CD8-positive, alpha-beta memory T cell (primary cell): ENCODE measurements around the gene SMC1A. TPM values are rescaled to one million over a fixed set of nuclear protein-coding genes. Genes with fewer than 3 reads are reported as not detected.
A peak's percentile ranks its signal among the peaks of the same experiment; 100 is the strongest.
"Not testable (repeated sequence)": the region's sequence is repeated elsewhere in the genome, so short reads cannot be mapped to it uniquely, and the experiment has no call there.

Source experiments
- CTCF ChIA-PET: fragments of 350-600 bp; sonication (Branson Sonifier 250); formaldehyde crosslinking; loops from one replicate; lab custom pipeline; 2021; ENCODE audit warnings: antibody characterized with exemption; lab: Charles Lee
- POLR2A ChIA-PET: fragments of 350-600 bp; sonication (Branson Sonifier 250); formaldehyde crosslinking; loops from one replicate; lab custom pipeline; 2021; ENCODE audit warnings: antibody characterized with exemption; lab: Charles Lee
- DNase-seq, 5 donors: peaks; one replicate each; pipeline versions ENCODE4 v3.0.0 to v3.0.0-alpha.2; 2020 to 2022; ENCODE audit warnings: mixed read lengths in 1 of 5
- H3K27ac ChIP-seq: one replicate; pipeline ENCODE4 v1.7.0; 2013; ENCODE audit warnings: low read depth, mild to moderate bottlenecking, low read length, moderate library complexity
- H3K27me3 ChIP-seq: 2 replicates; pipeline ENCODE4 v1.7.0; 2013; ENCODE audit warnings: low read length, mild to moderate bottlenecking; ENCODE audit not compliant: insufficient read depth, poor library complexity, severe bottlenecking
- H3K36me3 ChIP-seq: 2 replicates; pipeline ENCODE4 v1.7.0; 2013; ENCODE audit warnings: mild to moderate bottlenecking, low read length, moderate library complexity; ENCODE audit not compliant: insufficient read depth
- H3K4me1 ChIP-seq: 2 replicates; pipeline ENCODE4 v1.7.0; 2013; ENCODE audit warnings: mild to moderate bottlenecking, low read length, moderate library complexity; ENCODE audit not compliant: insufficient read depth
- H3K4me3 ChIP-seq: 2 replicates; pipeline ENCODE4 v1.7.0; 2013; ENCODE audit warnings: mild to moderate bottlenecking, low read length
- H3K9me3 ChIP-seq: 2 replicates; pipeline ENCODE4 v1.7.0; 2013; ENCODE audit warnings: mild to moderate bottlenecking, low read length
- H3K27ac Mint-ChIP-seq, 8 donors: one replicate each; pipeline ENCODE4 v1.8.0; 2020 to 2021; ENCODE audit warnings: mixed read lengths in 8 of 8, mild to moderate bottlenecking in 6 of 8, inconsistent platforms in 3 of 8, moderate library complexity in 3 of 8
- H3K27me3 Mint-ChIP-seq, 2 donors: one replicate each; pipeline ENCODE4 v1.8.0; 2020 to 2021; ENCODE audit warnings: mixed read lengths in 2 of 2, mild to moderate bottlenecking in 1 of 2, moderate library complexity in 1 of 2
- H3K36me3 Mint-ChIP-seq, 3 donors: one replicate each; pipeline ENCODE4 v1.8.0; 2020 to 2021; ENCODE audit warnings: mixed read lengths in 3 of 3, inconsistent platforms in 1 of 3, mild to moderate bottlenecking in 1 of 3
- H3K4me1 Mint-ChIP-seq, 3 donors: one replicate each; pipeline ENCODE4 v1.8.0; 2020 to 2021; ENCODE audit warnings: mixed read lengths in 3 of 3, inconsistent platforms in 1 of 3, mild to moderate bottlenecking in 1 of 3
- H3K4me3 Mint-ChIP-seq, 7 donors: one replicate each; pipeline ENCODE4 v1.8.0; 2020 to 2021; ENCODE audit warnings: mixed read lengths in 7 of 7, mild to moderate bottlenecking in 6 of 7, moderate library complexity in 4 of 7, inconsistent platforms in 2 of 7
- H3K9me3 Mint-ChIP-seq, 5 donors: one replicate each; pipeline ENCODE4 v1.8.0; 2020 to 2022; ENCODE audit warnings: mixed read lengths in 5 of 5, mild to moderate bottlenecking in 3 of 5, moderate library complexity in 2 of 5, inconsistent platforms in 1 of 5
- polyA plus RNA-seq: library from polyadenylated mRNA; unstranded; fragments of 300-500 nt; fragmentation: Illumina TruSeq; gene quantifications from one replicate; pipeline ENCODE4 v1.2.3, GENCODE V29; 2021
- total RNA-seq, 2 experiments: library from RNA; stranded (reverse); gene quantifications; one replicate each; pipeline ENCODE4 v1.2.3, GENCODE V29; 2021

The SMC1A gene
- total and polyA plus RNA-seq, 3 experiments from 2014 or later = 79.1 to 158 (median 143) TPM

DNA sequence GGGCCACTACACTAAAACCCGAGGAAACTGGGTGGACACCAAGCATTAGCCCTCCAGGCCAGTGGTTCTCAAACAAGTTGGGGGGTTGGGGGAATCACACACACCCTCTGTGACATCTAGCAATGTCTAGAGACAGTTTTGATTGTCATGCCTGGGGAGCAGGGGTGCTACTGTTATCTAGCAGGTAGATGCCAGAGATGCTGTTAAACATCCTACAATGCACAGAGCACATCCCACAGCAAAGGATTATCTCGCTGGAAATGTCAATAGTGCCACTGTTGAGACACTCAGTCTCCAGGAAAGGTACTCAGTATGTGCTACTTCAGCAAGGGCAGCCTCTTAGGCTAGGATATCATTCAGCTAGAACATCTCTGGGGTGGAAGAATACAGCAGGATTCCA, 1.3 kb downstream of the SMC1A start:
- POLR2A ChIA-PET = interaction anchor here (1.6 kb wide), 1 partner anchor 133 kb away, joined by 3 read pairs; no protein-coding TSS in a partner anchor
- peak overlapping the region; percentile 82 for H3K4me3 ChIP-seq
- no peak for DNase-seq

DNA sequence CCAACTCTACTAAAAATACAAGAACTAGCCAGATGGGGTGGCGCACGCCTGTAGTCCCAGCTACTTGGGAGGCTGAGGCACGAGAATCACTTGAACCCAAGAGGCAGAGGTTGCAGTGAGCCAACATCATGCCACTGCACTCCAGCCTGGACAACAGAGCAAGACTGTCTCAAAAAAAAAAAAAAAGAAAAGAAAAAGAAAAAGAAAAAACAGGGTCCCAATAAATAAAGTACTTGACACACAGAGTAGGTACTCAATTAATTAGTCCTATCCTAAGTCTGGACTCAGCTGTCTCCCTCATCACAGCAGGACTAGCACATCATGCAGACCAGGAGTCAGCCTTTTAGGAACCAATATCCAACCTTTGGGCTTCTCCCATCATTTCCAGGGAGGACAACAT, 2.1 kb downstream of the SMC1A start:
- Mint-ChIP-seq H3K4me1 (peaks cover 32 to 40% (median 36%) of the 10 kb centered on the region in 3 donors), H3K27ac (peak overlapping the region in 7 of 8 donors; percentile 48 to 100 (median 78)), H3K36me3 (peaks cover 0 to 15% (median 1%) of the 10 kb centered on the region in 3 donors), H3K4me3 (peak overlapping the region; percentile 5 to 99 (median 93))
- not testable (repeated sequence) for DNase-seq, H3K27me3 Mint-ChIP-seq, H3K27me3 ChIP-seq, H3K4me3 ChIP-seq, H3K27ac ChIP-seq, H3K36me3 ChIP-seq, H3K9me3 ChIP-seq, H3K9me3 Mint-ChIP-seq
- ChIA-PET CTCF (interaction anchor here (0.7 kb wide), 1 partner anchor 217 kb away, joined by 3 read pairs; no protein-coding TSS in a partner anchor), POLR2A (interaction anchor here (1.6 kb wide), 1 partner anchor 132 kb away, joined by 3 read pairs; no protein-coding TSS in a partner anchor)
- H3K4me1 ChIP-seq = peaks cover 20% of the 10 kb centered on the region

More for the DNA sequence above, 1.3 kb downstream of the SMC1A start:
- CTCF ChIA-PET = interaction anchor here (0.6 kb wide), 1 partner anchor 588 kb away, joined by 3 read pairs; no protein-coding TSS in a partner anchor
- Histone ChIP-seq H3K9me3 (no peaks in the 10 kb centered on the region), H3K27me3 (no peaks in the 10 kb centered on the region), H3K4me1 (peaks cover 20% of the 10 kb centered on the region), H3K27ac (peak overlapping the region; percentile 98), H3K36me3 (no peaks in the 10 kb centered on the region)
- H3K4me3 Mint-ChIP-seq = peak overlapping the region; percentile 90 to 99 (median 94)
- H3K4me1 Mint-ChIP-seq = peaks cover 32 to 40% (median 36%) of the 10 kb centered on the region in 3 donors
- peak overlapping the region in 7 of 8 donors; percentile 88 to 100 (median 99) for H3K27ac Mint-ChIP-seq
- no peaks in the 10 kb centered on the region for H3K9me3 Mint-ChIP-seq
- no peaks in the 10 kb centered on the region for H3K27me3 Mint-ChIP-seq
- H3K36me3 Mint-ChIP-seq = peaks cover 0 to 16% (median 1%) of the 10 kb centered on the region in 3 donors

DNA sequence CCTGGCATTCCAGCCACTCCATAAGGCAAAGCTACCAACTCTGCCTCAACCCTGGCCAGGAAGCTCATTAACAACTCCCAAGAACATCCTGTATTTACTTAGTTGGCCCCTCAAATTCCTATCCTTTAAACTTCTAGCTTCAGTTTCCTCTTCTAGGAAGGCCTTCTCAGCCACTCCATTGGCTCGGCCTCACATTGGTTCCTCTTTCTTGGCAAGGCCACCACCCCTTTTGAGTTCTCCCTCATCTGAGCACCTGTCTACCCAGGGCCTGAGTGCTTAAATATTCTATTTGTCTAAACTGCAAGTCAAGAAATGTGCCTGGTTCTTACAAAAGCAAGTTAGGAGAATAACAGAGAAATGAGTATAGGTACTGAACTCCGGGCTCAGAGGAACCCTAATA, 10.0 kb downstream of the SMC1A start:
- Histone ChIP-seq H3K4me1 (no peaks in the 10 kb centered on the region), H3K27me3 (no peaks in the 10 kb centered on the region), H3K36me3 (peaks cover 31% of the 10 kb centered on the region), H3K4me3 (no peak overlapping the region), H3K27ac (no peak overlapping the region), H3K9me3 (no peaks in the 10 kb centered on the region)
- H3K4me1 Mint-ChIP-seq = peaks cover 6 to 13% (median 12%) of the 10 kb centered on the region in 3 donors
- no peaks in the 10 kb centered on the region for H3K9me3 Mint-ChIP-seq
- peaks cover 5 to 60% (median 31%) of the 10 kb centered on the region in 3 donors for H3K36me3 Mint-ChIP-seq
- no peaks in the 10 kb centered on the region for H3K27me3 Mint-ChIP-seq
- ChIA-PET CTCF (interaction anchor here (2.0 kb wide), 1 partner anchor 10 kb away, joined by 6 read pairs; the partner anchor contains the start of genes RIBC1 and SMC1A), POLR2A (no interaction called here)
- no peak for DNase-seq
- no peak overlapping the region for H3K4me3 Mint-ChIP-seq
- H3K27ac Mint-ChIP-seq = no peak overlapping the region

DNA sequence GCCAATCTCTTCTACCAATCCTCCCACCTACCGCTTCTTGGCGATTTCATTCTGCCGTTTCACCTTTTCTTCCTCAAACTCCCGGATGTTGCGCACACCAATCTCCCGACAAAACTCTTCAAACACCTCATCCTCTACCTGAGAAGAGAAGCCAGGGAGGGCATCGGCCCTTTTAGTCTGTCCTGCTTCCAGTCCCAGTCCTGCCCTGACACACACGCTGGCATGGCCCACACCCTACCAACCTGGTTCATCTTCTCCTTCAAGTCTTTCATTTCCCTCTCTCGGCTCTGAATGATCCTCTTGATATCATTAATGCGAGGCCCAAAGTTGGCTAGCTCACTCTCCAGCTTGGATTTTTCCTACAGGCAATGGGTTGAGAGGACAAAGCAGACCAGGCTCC, 18.9 kb downstream of the SMC1A start:
- Histone ChIP-seq H3K27me3 (no peaks in the 10 kb centered on the region), H3K4me3 (no peak overlapping the region), H3K9me3 (no peaks in the 10 kb centered on the region), H3K27ac (no peak overlapping the region), H3K4me1 (no peaks in the 10 kb centered on the region), H3K36me3 (peaks cover 41% of the 10 kb centered on the region)
- no peaks in the 10 kb centered on the region for H3K9me3 Mint-ChIP-seq
- no peak overlapping the region for H3K4me3 Mint-ChIP-seq
- H3K27ac Mint-ChIP-seq = no peak overlapping the region
- peaks cover 9 to 79% (median 27%) of the 10 kb centered on the region in 3 donors for H3K36me3 Mint-ChIP-seq
- no peaks in the 10 kb centered on the region for H3K27me3 Mint-ChIP-seq
- POLR2A ChIA-PET = interaction anchor here (0.6 kb wide), 1 partner anchor 253 kb away, joined by 7 read pairs; no protein-coding TSS in a partner anchor
- CTCF ChIA-PET = interaction anchor here (0.6 kb wide), 1 partner anchor 11 kb away, joined by 3 read pairs; no protein-coding TSS in a partner anchor
- no peaks in the 10 kb centered on the region for H3K4me1 Mint-ChIP-seq
- no peak for DNase-seq

DNA sequence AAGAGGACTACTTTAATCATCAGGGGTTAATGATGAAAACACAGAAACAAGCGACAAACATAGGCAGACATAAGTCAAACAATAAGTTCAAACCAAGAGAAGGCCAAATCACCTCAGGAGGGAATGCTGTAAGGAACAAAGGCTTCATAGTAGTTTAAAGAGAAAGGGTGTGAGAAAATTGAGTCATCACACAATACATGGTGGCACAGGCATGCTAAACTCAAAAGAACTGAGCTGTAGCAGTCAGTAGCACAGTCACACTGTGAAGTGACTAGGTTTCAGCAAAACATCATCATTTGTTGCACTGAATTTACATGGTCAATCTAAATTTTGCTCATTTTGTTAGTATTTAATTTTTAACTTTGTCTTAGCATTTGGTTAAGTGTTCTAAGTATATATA, 24.2 kb downstream of the SMC1A start:
- Mint-ChIP-seq H3K27ac (no peak overlapping the region), H3K4me3 (no peak overlapping the region), H3K27me3 (no peaks in the 10 kb centered on the region), H3K9me3 (no peaks in the 10 kb centered on the region), H3K4me1 (no peaks in the 10 kb centered on the region), H3K36me3 (peaks cover 1 to 71% (median 34%) of the 10 kb centered on the region in 3 donors)
- Histone ChIP-seq H3K27ac (no peak overlapping the region), H3K36me3 (peaks cover 11% of the 10 kb centered on the region), H3K4me1 (no peaks in the 10 kb centered on the region), H3K4me3 (no peak overlapping the region), H3K27me3 (no peaks in the 10 kb centered on the region), H3K9me3 (no peaks in the 10 kb centered on the region)
- DNase-seq = no peak
- ChIA-PET CTCF (no interaction called here), POLR2A (no interaction called here)

DNA sequence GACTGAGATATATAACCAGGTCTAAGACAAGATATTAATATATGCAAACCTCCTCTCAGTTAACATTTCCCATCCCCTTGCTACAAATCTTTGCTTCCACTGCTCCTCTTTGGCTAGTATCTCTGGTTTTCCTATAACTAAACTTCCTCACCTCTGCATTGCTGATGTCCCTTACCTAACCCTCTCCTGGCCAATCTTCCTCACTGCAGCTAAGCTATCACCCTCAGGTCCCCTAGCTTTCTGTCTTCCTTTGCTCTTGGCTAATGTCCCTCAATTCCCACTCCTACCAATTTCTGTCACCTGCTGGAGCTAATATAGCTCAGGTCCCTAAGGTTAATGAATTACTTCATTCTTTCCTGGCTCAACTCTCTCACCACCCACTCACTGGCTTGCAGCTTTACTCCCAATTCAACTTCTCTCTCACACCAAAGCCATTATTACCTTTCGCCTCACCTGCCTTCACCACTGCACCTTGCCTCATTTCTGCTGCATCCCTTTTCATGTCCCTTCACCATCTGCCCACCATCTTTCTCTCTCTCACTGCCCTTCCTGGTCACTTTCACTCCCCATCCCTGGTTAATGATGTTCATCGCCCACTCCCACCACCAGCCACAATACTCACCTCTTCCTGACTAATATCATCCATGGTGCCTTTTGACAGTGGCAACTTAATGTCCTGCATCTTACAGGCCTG, 26.7 kb downstream of the SMC1A start:
- no peaks in the 10 kb centered on the region for H3K4me1 ChIP-seq
- CTCF ChIA-PET = no interaction called here
- no peaks in the 10 kb centered on the region for H3K9me3 Mint-ChIP-seq
- no peak overlapping the region for H3K4me3 ChIP-seq
- H3K4me3 Mint-ChIP-seq = no peak overlapping the region
- no peaks in the 10 kb centered on the region for H3K4me1 Mint-ChIP-seq
- H3K27ac Mint-ChIP-seq = peak overlapping the region in 2 of 8 donors; percentile 4 to 65
- POLR2A ChIA-PET = no interaction called here
- H3K9me3 ChIP-seq = no peaks in the 10 kb centered on the region
- peaks cover 5% of the 10 kb centered on the region for H3K36me3 ChIP-seq
- H3K36me3 Mint-ChIP-seq = peaks cover 0 to 64% (median 23%) of the 10 kb centered on the region in 3 donors
- DNase-seq = no peak
- no peak overlapping the region for H3K27ac ChIP-seq
- H3K27me3 ChIP-seq = no peaks in the 10 kb centered on the region
- no peaks in the 10 kb centered on the region for H3K27me3 Mint-ChIP-seq

DNA sequence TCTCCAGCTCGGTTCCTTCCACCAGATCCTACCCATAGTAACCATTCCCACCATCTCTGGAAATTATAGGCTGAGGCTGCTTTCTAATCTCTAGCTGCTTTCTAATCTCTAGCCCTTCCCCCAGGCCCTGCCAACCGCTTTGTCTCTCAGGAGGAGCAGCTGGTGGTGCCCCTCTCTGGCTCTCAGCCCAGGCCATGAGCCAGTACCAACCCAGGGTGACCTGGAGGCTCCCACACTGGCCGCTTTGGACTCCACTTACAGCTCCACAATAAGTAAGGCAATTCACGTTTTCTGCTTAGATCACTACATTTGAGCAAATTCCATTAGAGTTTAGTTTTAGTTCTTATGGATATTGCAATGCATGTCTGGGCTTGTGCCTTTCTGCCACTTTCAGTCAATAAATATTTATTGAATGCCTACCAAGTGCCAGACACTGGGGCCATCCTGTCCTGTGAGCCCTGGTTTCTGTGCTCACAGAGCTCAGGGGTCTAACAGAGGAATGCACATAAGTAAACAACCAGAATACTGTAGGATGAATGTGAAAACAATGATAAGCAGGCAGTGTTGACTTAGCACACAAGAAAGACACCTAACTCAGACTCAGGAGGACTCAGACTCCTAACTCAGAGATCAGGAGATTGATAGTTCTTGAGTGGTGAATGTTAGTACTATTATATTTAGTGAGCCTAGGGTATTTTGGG, 38.9 kb downstream of the SMC1A start:
- Histone ChIP-seq H3K36me3 (peaks cover 13% of the 10 kb centered on the region), H3K27ac (no peak overlapping the region), H3K9me3 (no peaks in the 10 kb centered on the region), H3K4me1 (no peaks in the 10 kb centered on the region), H3K27me3 (no peaks in the 10 kb centered on the region), H3K4me3 (no peak overlapping the region)
- Mint-ChIP-seq H3K27me3 (no peaks in the 10 kb centered on the region), H3K36me3 (peaks cover 13 to 66% (median 31%) of the 10 kb centered on the region in 3 donors), H3K9me3 (no peaks in the 10 kb centered on the region), H3K4me3 (no peak overlapping the region), H3K4me1 (no peaks in the 10 kb centered on the region), H3K27ac (peak overlapping the region in 2 of 8 donors; percentile 17 to 27)
- CTCF ChIA-PET = no interaction called here
- no peak for DNase-seq
- POLR2A ChIA-PET = no interaction called here

DNA sequence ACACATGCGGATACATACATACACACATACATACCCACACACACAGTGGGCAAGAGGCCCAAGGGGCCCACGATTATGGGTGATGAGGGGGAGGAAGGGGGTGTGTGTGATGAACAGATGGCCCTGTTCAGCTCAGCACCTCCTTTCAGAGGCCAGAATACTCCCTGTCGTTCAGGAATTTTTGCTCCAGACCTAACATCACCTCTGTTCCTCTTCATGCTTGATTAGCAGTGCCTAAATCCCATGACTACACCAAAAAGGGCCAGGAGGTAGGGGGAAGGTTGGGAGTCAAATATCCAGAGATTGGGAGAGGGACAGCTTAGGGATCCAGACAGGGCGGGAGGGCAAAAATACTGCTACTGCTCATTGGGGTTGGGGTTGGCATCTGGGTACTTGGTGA, 42.7 kb downstream of the SMC1A start:
- H3K36me3 Mint-ChIP-seq = peaks cover 13 to 55% (median 23%) of the 10 kb centered on the region in 3 donors
- Histone ChIP-seq H3K4me1 (no peaks in the 10 kb centered on the region), H3K4me3 (no peak overlapping the region), H3K27me3 (no peaks in the 10 kb centered on the region), H3K36me3 (peaks cover 13% of the 10 kb centered on the region), H3K27ac (no peak overlapping the region), H3K9me3 (no peaks in the 10 kb centered on the region)
- CTCF ChIA-PET = no interaction called here
- peak overlapping the region in 2 of 8 donors; percentile 4 to 61 for H3K27ac Mint-ChIP-seq
- no peaks in the 10 kb centered on the region for H3K9me3 Mint-ChIP-seq
- DNase-seq = no peak
- POLR2A ChIA-PET = no interaction called here
- H3K4me1 Mint-ChIP-seq = no peaks in the 10 kb centered on the region
- no peak overlapping the region for H3K4me3 Mint-ChIP-seq
- H3K27me3 Mint-ChIP-seq = no peaks in the 10 kb centered on the region
